Measurements from ENCODE around the gene TMEM140.

TMEM140 gene

GRCh38 chr7:135195156-135195555 is 47.3 kb downstream of the TMEM140 start:
- no peak for DNase-seq (ENCODE audit: low spot score)

- no peak for DNase-seq (ENCODE audit: low spot score)
Measured at GRCh38 chr7:135195968-135196629, 48.2 kb downstream of the TMEM140 start.

- no peak for DNase-seq (ENCODE audit: low spot score)
Measured at GRCh38 chr7:135197343-135197742, 49.5 kb downstream of the TMEM140 start.

GRCh38 chr7:135197906-135198655 is 50.2 kb downstream of the TMEM140 start:
- no peak for DNase-seq (ENCODE audit: low spot score)

GRCh38 chr7:135199439-135199838 is 51.6 kb downstream of the TMEM140 start:
- DNase-seq (ENCODE audit: low spot score), result no peak

- no peak for DNase-seq (ENCODE audit: low spot score)
Measured at GRCh38 chr7:135200821-135201331, 53.0 kb downstream of the TMEM140 start.

- no peak for DNase-seq (ENCODE audit: low spot score)
Measured at GRCh38 chr7:135201350-135201749, 53.5 kb downstream of the TMEM140 start.

GRCh38 chr7:135204341-135204749 is 56.5 kb downstream of the TMEM140 start:
- no peak for DNase-seq (ENCODE audit: low spot score)

- no peak for DNase-seq (ENCODE audit: low spot score)
Measured at GRCh38 chr7:135204876-135205275, 57.0 kb downstream of the TMEM140 start.

- DNase-seq (ENCODE audit: low spot score), result no peak
Measured at GRCh38 chr7:135205850-135206249, 58.0 kb downstream of the TMEM140 start.

GRCh38 chr7:135206941-135207391 is 59.1 kb downstream of the TMEM140 start:
- DNase-seq (ENCODE audit: low spot score), result no peak

GRCh38 chr7:135207406-135208101 is 59.7 kb downstream of the TMEM140 start:
- no peak for DNase-seq (ENCODE audit: low spot score)

GRCh38 chr7:135208102-135208793 is 60.4 kb downstream of the TMEM140 start:
- DNase-seq (ENCODE audit: low spot score), result no peak

- DNase-seq (ENCODE audit: low spot score), result no peak
Measured at GRCh38 chr7:135209225-135209834, 61.5 kb downstream of the TMEM140 start.

GRCh38 chr7:135210888-135211178 is 63.0 kb downstream of the TMEM140 start:
- no peak for DNase-seq (ENCODE audit: low spot score)

GRCh38 chr7:135211179-135211945 is 63.5 kb downstream of the TMEM140 start, which contains the start of gene WDR91:
WDR91 (minus strand) TSS chr7:135211526; CDS start chr7:135211502, 24 bp downstream.
- peak; percentile 100 for DNase-seq (ENCODE audit: low spot score)

GRCh38 chr7:135211946-135212685 is 64.2 kb downstream of the TMEM140 start:
- peak; percentile 21 for DNase-seq (ENCODE audit: low spot score)

- no peak for DNase-seq (ENCODE audit: low spot score)
Measured at GRCh38 chr7:135213831-135214230, 66.0 kb downstream of the TMEM140 start.

GRCh38 chr7:135215180-135215579 is 67.3 kb downstream of the TMEM140 start:
- no peak for DNase-seq (ENCODE audit: low spot score)

- DNase-seq (ENCODE audit: low spot score), result no peak
Measured at GRCh38 chr7:135215698-135216097, 67.8 kb downstream of the TMEM140 start.
